ENCODE measurements around the gene DEFB114.

DEFB114 gene

GRCh38 chr6:49934770-49935169 lies 29.2 kb downstream of the DEFB114 start:
- no peak for DNase-seq

- no peak for DNase-seq
These were observed 30.4 kb downstream of the DEFB114 start for GRCh38 chr6:49933526-49933925.

- no peak for DNase-seq
These were observed 34.6 kb downstream of the DEFB114 start for GRCh38 chr6:49929340-49929739.

- DNase-seq: no peak
These were observed 40.1 kb downstream of the DEFB114 start for GRCh38 chr6:49923826-49924225.

- DNase-seq: no peak
These were observed 43.9 kb downstream of the DEFB114 start for GRCh38 chr6:49919935-49920644.

- no peak for DNase-seq
These were observed 44.7 kb downstream of the DEFB114 start for GRCh38 chr6:49919261-49919660.

GRCh38 chr6:49918787-49919186 lies 45.2 kb downstream of the DEFB114 start:
- no peak for DNase-seq

- no peak for DNase-seq
These were observed 48.9 kb downstream of the DEFB114 start for GRCh38 chr6:49915035-49915434.

GRCh38 chr6:49913636-49914375 lies 50.2 kb downstream of the DEFB114 start:
- DNase-seq: no peak

- no peak for DNase-seq
These were observed 51.8 kb downstream of the DEFB114 start for GRCh38 chr6:49912196-49912595.

GRCh38 chr6:49911252-49911651 lies 52.7 kb downstream of the DEFB114 start:
- DNase-seq: no peak

Data from activated naive CD4-positive, alpha-beta T cell (primary cell).